Measurements from ENCODE around the gene KLRF1. TPM values are rescaled to one million over a fixed set of nuclear protein-coding genes. Genes with fewer than 3 reads are reported as not detected.

The KLRF1 gene
- polyA plus RNA-seq, 1 of the 3 experiments (the other 2 are of a cell fraction): not detected

- no peak overlapping the region for H3K27ac ChIP-seq (ENCODE audit: low read depth in 2 of 2, low read length in 1 of 2)
- no peak for TF ChIP-seq JUND (IDR thresholded peaks at IDR 0.05)
- TF ChIP-seq GABPA (IDR thresholded peaks at IDR 0.05; ENCODE audit: low read depth): no peak
- no peak for TF ChIP-seq POLR2AphosphoS5 (IDR thresholded peaks at IDR 0.05; ENCODE audit: low read depth, low read length)
- H2AFZ ChIP-seq (ENCODE audit: low read depth): no peak overlapping the region
- H3K27me3 ChIP-seq (ENCODE audit: insufficient read depth): no peaks in the 10 kb centered on the region
- no peak for DNase-seq
- no peaks in the 10 kb centered on the region for H3K79me2 ChIP-seq (ENCODE audit: insufficient read depth)
- H3K9me3 ChIP-seq: no peaks in the 10 kb centered on the region
- no peaks in the 10 kb centered on the region for H3K4me1 ChIP-seq (ENCODE audit: control insufficient read depth in 1 of 2, insufficient read depth in 2 of 2, low read depth in 1 of 2, low read length in 1 of 2)
- H3F3A ChIP-seq (replicated peaks; ENCODE audit: insufficient read depth): no peaks in the 10 kb centered on the region
- CTCF ChIA-PET: interaction anchor here (1.4 kb wide), 1 partner anchor 17 kb away, joined by 3 read pairs; no protein-coding TSS in a partner anchor
- H4K20me1 ChIP-seq (ENCODE audit: insufficient read depth): no peaks in the 10 kb centered on the region
- no peaks in the 10 kb centered on the region for H3K36me3 ChIP-seq (replicated peaks in 1 of 2; ENCODE audit: control insufficient read depth in 1 of 2, insufficient read depth in 2 of 2, low read length in 1 of 2)
- no peaks in the 10 kb centered on the region for H3K9me2 ChIP-seq
- POLR2A ChIA-PET: no interaction called here
- H3K4me2 ChIP-seq: no peak overlapping the region
- H3K9ac ChIP-seq: no peak overlapping the region
- no peak overlapping the region for H3K4me3 ChIP-seq (ENCODE audit: low read depth in 2 of 2, low read length in 1 of 2)
Observed at GRCh38 chr12:9858135-9858534, 30.9 kb downstream of the KLRF1 start.

GRCh38 chr12:9864913-9865675 lies 37.8 kb downstream of the KLRF1 start:
- H3K4me2 ChIP-seq: no peak overlapping the region
- H3K36me3 ChIP-seq (replicated peaks in 1 of 2; ENCODE audit: control insufficient read depth in 1 of 2, insufficient read depth in 2 of 2, low read length in 1 of 2): no peaks in the 10 kb centered on the region
- no peaks in the 10 kb centered on the region for H3K79me2 ChIP-seq (ENCODE audit: insufficient read depth)
- no peaks in the 10 kb centered on the region for H3K9me3 ChIP-seq
- H3K4me3 ChIP-seq (ENCODE audit: low read depth in 2 of 2, low read length in 1 of 2): no peak overlapping the region
- H4K20me1 ChIP-seq (ENCODE audit: insufficient read depth): no peaks in the 10 kb centered on the region
- POLR2A ChIA-PET: no interaction called here
- no peak overlapping the region for H2AFZ ChIP-seq (ENCODE audit: low read depth)
- no peak for DNase-seq
- 11% methylated on average over 4 of the region's 4 CpGs for WGBS (ENCODE audit: low lambda C conversion rate)
- no peaks in the 10 kb centered on the region for H3F3A ChIP-seq (replicated peaks; ENCODE audit: insufficient read depth)
- no peaks in the 10 kb centered on the region for H3K27me3 ChIP-seq (ENCODE audit: insufficient read depth)
- CTCF ChIA-PET: no interaction called here
- TF ChIP-seq USF1 (IDR thresholded peaks at IDR 0.05; ENCODE audit: borderline replicate concordance, low read depth) (no peak), IRF3 (IDR thresholded peaks at IDR 0.05; ENCODE audit: low read depth, low read length) (no peak), YY1 (IDR thresholded peaks at IDR 0.05; ENCODE audit: low read depth) (no peak), USF2 (IDR thresholded peaks at IDR 0.05; ENCODE audit: borderline replicate concordance, low read depth, low read length) (no peak)
- no peaks in the 10 kb centered on the region for H3K9me2 ChIP-seq
- no peak overlapping the region for H3K27ac ChIP-seq (ENCODE audit: low read depth in 2 of 2, low read length in 1 of 2)
- H3K9ac ChIP-seq: no peak overlapping the region
- H3K4me1 ChIP-seq (ENCODE audit: control insufficient read depth in 1 of 2, insufficient read depth in 2 of 2, low read depth in 1 of 2, low read length in 1 of 2): no peaks in the 10 kb centered on the region

GRCh38 chr12:9866860-9867269 lies 39.6 kb downstream of the KLRF1 start:
- Histone ChIP-seq H3K27me3 (ENCODE audit: insufficient read depth) (no peaks in the 10 kb centered on the region), H2AFZ (ENCODE audit: low read depth) (no peak overlapping the region), H3K9me2 (no peaks in the 10 kb centered on the region), H3K4me3 (ENCODE audit: low read depth in 2 of 2, low read length in 1 of 2) (no peak overlapping the region), H3K4me2 (no peak overlapping the region), H4K20me1 (ENCODE audit: insufficient read depth) (no peaks in the 10 kb centered on the region), H3F3A (replicated peaks; ENCODE audit: insufficient read depth) (no peaks in the 10 kb centered on the region), H3K9me3 (no peaks in the 10 kb centered on the region), H3K4me1 (ENCODE audit: control insufficient read depth in 1 of 2, insufficient read depth in 2 of 2, low read depth in 1 of 2, low read length in 1 of 2) (no peaks in the 10 kb centered on the region), H3K79me2 (ENCODE audit: insufficient read depth) (no peaks in the 10 kb centered on the region), H3K27ac (ENCODE audit: low read depth in 2 of 2, low read length in 1 of 2) (no peak overlapping the region), H3K9ac (no peak overlapping the region), H3K36me3 (replicated peaks in 1 of 2; ENCODE audit: control insufficient read depth in 1 of 2, insufficient read depth in 2 of 2, low read length in 1 of 2) (no peaks in the 10 kb centered on the region)
- DNase-seq: no peak
- 12% methylated on average over 4 of the region's 4 CpGs for WGBS (ENCODE audit: low lambda C conversion rate)
- no peak for TF ChIP-seq JUND (IDR thresholded peaks at IDR 0.05)
- no peak for TF ChIP-seq FOXJ3 (CRISPR knock-in tag; IDR thresholded peaks at IDR 0.05)
- TF ChIP-seq GABPA (IDR thresholded peaks at IDR 0.05; ENCODE audit: low read depth): no peak
- CTCF ChIA-PET: interaction anchor here (0.6 kb wide), 1 partner anchor 362 kb away, joined by 3 read pairs; no protein-coding TSS in a partner anchor
- POLR2A ChIA-PET: no interaction called here
